AG10803 (cell line): ENCODE results near the gene SCP2D1.

Source experiments
- DNase-seq: peaks from one replicate; pipeline ENCODE4 v3.0.0; 2010; ENCODE audit warnings: low read depth
- H3K4me3 ChIP-seq: 2 replicates; pipeline ENCODE4 v1.5.1; 2011; ENCODE audit warnings: mild to moderate bottlenecking, low read length, control low read depth
- TF ChIP-seq, protein P1 (sequence below): conservative IDR thresholded peaks from 2 replicates; pipeline ENCODE4 v1.5.1; 2011; ENCODE audit warnings: mild to moderate bottlenecking, low read length, control low read depth, inconsistent platforms

SCP2D1 gene

DNA sequence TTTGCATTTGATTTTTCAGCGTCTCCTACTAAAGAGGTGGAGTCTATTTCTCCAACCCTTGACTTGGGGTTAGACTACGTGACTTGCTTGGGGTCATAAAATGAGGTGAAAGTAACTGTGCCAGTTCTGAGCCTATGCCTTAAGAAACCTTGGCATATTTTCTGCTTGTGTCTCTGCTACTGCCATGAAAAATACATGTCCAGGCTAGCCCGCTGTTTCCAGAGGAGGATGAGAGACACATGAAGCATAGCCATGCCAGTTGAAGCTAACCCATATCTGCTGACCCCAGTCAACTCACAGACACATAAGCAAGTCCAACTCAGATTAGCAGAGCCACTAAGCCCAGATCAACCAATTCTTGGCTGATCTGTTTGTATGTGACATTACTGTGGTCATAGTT, 38.7 kb downstream of the SCP2D1 start:
- no peak for DNase-seq
- H3K4me3 ChIP-seq, result no peak overlapping the region
- TF ChIP-seq, protein P1, sequence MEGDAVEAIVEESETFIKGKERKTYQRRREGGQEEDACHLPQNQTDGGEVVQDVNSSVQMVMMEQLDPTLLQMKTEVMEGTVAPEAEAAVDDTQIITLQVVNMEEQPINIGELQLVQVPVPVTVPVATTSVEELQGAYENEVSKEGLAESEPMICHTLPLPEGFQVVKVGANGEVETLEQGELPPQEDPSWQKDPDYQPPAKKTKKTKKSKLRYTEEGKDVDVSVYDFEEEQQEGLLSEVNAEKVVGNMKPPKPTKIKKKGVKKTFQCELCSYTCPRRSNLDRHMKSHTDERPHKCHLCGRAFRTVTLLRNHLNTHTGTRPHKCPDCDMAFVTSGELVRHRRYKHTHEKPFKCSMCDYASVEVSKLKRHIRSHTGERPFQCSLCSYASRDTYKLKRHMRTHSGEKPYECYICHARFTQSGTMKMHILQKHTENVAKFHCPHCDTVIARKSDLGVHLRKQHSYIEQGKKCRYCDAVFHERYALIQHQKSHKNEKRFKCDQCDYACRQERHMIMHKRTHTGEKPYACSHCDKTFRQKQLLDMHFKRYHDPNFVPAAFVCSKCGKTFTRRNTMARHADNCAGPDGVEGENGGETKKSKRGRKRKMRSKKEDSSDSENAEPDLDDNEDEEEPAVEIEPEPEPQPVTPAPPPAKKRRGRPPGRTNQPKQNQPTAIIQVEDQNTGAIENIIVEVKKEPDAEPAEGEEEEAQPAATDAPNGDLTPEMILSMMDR, result no peak

DNA sequence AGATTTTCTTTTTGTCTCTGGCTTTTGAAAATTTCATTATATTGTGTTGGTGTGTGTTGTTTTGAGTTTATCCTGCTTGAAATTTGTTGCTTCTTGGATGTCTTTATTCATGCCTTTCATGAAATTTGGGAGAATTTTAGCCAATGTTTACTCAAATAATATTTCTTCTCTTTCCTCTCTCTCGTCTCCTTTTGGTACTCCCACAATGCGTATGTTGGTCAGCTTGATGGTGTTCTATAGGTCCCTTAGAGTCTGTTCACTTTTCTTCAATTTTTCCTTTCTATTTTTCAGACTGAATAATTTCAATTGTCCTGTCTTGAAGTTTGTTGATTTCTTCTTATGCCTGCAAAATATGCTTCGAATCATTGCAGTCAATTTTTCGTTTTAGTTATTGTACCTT, 39.6 kb downstream of the SCP2D1 start:
- H3K4me3 ChIP-seq, result no peak overlapping the region
- TF ChIP-seq, protein P1, result no peak
- no peak for DNase-seq

DNA sequence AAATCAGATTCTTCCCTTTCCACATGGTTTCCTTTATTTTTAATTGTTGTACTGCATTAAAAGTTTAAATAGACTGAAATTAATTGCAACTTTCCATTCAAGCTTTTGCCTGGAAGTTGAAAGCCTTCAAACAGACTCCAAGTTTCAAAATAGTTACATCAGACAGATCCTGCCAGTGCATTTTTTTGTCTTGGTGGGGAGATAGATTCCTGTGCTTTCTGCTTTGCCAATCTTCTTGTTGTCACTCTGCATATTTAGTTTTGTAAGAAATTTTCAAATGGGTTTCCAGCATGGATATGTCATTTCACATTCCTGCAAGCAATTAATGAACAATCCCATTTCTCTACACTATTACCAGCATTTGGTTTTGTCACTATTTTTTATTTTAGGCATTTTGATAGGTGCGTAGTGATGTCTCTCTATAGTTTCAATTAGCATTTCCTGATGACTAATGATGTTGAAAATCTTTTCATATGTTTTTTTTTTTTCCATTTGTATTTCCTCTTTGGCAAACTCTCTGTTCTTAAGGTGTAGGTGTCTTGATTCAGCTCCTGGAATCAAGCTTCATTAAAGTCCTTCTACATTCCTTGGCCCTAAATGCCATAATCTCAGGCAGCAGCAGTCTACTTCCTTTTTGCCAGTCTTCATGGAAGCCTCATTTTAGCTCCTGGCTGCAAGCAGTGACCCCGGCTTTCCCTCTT, 40.5 kb downstream of the SCP2D1 start:
- TF ChIP-seq, protein P1, result no peak
- no peak overlapping the region for H3K4me3 ChIP-seq
- DNase-seq, result peak; percentile 61

DNA sequence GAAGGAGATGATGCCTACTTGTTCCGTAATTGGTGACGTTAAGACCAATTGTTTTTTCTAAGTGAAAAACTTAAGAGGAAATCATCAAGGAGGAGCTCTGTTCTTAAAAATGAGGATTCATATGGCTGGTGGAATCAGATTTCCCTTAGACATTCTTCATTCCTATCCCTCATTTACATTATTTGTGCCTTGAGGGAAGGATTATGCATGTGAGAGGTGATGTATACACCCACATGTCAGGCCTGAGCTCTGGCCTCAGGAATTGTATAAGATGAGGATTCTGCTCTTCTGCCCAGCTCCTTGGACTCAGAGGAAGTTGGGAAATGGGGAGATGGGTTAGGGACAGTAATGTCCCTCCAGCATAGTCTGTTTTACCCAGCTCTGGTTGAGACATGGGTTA, 42.3 kb downstream of the SCP2D1 start:
- no peak for DNase-seq
- no peak overlapping the region for H3K4me3 ChIP-seq
- TF ChIP-seq, protein P1, result no peak

DNA sequence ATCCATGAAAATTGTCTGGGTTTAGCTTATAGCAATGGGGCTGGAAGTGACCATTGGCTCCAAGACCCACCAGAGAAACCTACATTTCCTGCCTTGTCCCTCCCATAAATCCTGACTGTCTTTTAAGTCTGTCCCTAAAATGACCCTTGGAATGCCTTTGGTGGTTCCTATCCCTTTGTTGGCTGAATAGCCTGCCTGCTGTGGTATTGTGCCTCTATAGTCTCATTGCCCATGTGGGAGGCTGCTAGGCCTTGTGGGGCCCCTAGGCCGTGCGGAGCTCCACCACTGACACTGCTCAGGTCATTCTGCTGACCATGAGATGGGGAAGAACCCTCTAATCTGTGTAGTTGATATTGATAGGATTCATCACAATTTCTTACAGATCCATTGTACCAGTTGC, 43.3 kb downstream of the SCP2D1 start:
- no peak for DNase-seq
- H3K4me3 ChIP-seq, result no peak overlapping the region
- TF ChIP-seq, protein P1, result no peak

DNA sequence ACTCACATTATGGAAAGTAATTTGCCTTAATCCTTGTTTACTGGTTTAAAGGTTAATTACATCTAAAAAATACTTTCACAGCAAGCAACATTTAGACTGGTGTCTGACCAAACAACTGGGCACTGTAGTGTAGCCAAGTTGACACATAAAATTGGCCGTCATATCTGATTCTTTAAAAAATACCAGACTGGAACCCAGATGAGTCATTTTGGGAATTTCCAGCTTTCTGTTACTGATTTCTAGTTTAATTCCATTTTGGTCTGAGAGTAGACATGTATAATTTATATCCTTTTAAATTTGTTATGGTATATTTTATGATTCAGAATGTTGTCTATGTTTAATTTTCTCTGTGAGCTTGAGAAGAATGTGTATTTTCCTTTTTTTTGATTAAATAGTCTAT, 44.1 kb downstream of the SCP2D1 start:
- TF ChIP-seq, protein P1, result no peak

DNA sequence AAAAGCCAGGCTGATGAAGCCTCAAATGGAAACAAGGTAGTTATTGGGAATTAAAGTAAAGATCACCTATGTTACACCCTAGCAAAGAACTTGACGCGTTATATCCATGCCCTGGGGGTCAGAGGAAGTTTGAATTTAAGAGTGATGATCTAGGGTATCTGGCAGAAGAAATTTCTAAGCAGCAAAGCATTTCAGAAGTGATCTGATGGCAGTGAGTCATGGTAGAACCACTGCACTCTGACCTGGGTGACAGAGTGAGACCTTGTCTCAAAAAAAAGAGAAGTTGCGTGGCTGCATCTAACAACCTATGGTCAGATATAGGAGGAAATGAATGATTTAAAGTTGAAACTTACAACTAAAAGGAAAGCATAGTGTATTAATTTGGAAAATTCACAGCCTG, 45.2 kb downstream of the SCP2D1 start:
- no peak for DNase-seq
- H3K4me3 ChIP-seq, result no peak overlapping the region
- TF ChIP-seq, protein P1, result no peak

More for the DNA sequence above, 44.1 kb downstream of the SCP2D1 start:
- H3K4me3 ChIP-seq, result no peak overlapping the region
- peak; percentile 28 for DNase-seq
